HG03103 (cell line): ENCODE measurements around the gene GPRIN2.
"Not testable (repeated sequence)": the region's sequence is repeated elsewhere in the genome, so short reads cannot be mapped to it uniquely, and the experiment has no call there.

Experiments
- ATAC-seq: cut with Tn5 transposase; IDR thresholded peaks from one replicate; pipeline ENCODE4 v1.9.1; 2021; ENCODE audit warnings: low read depth; ENCODE audit not compliant: unreplicated experiment

The GPRIN2 gene

GRCh38 chr10:46523119-46523961 lies 33.1 kb downstream of the GPRIN2 start:
- no peak for ATAC-seq

- no peak for ATAC-seq
Measured at GRCh38 chr10:46522295-46523118, 34.0 kb downstream of the GPRIN2 start.

- no peak for ATAC-seq
Measured at GRCh38 chr10:46520941-46521340, 35.5 kb downstream of the GPRIN2 start.

GRCh38 chr10:46520381-46520780 lies 36.1 kb downstream of the GPRIN2 start:
- no peak for ATAC-seq

GRCh38 chr10:46518028-46518725 lies 38.3 kb downstream of the GPRIN2 start:
- no peak for ATAC-seq

GRCh38 chr10:46517541-46517940 lies 38.9 kb downstream of the GPRIN2 start:
- ATAC-seq = no peak

GRCh38 chr10:46516660-46517416 lies 39.6 kb downstream of the GPRIN2 start:
- no peak for ATAC-seq

GRCh38 chr10:46515793-46516192 lies 40.7 kb downstream of the GPRIN2 start:
- no peak for ATAC-seq

- no peak for ATAC-seq
Measured at GRCh38 chr10:46515366-46515765, 41.1 kb downstream of the GPRIN2 start.

GRCh38 chr10:46514899-46515298 lies 41.6 kb downstream of the GPRIN2 start:
- no peak for ATAC-seq

GRCh38 chr10:46514431-46514861 lies 42.0 kb downstream of the GPRIN2 start:
- no peak for ATAC-seq

GRCh38 chr10:46513333-46513732 lies 43.1 kb downstream of the GPRIN2 start:
- ATAC-seq = not testable (repeated sequence)

- ATAC-seq = not testable (repeated sequence)
Measured at GRCh38 chr10:46512725-46513124, 43.7 kb downstream of the GPRIN2 start.

- not testable (repeated sequence) for ATAC-seq
Measured at GRCh38 chr10:46512002-46512401, 44.5 kb downstream of the GPRIN2 start.
